HEK293T (cell line): Measurements from ENCODE around the gene RTN4RL1.
A peak's percentile ranks its signal among the peaks of the same experiment; 100 is the strongest.

ENCODE experiments used
- CTCF ChIA-PET: fragments of 350-600 bp; formaldehyde crosslinking; extraction: SDS; loops from one replicate; lab custom pipeline; 2021; ENCODE audit warnings: antibody characterized with exemption, inconsistent platforms; lab: Yijun Ruan, JAX
- POLR2A ChIA-PET: fragments of 350-600 bp; formaldehyde crosslinking; extraction: SDS; loops from one replicate; lab custom pipeline; 2020; ENCODE audit warnings: antibody characterized with exemption, inconsistent platforms; lab: Yijun Ruan, JAX
- DNase-seq: peaks from one replicate; pipeline ENCODE4 v3.0.0; 2012; ENCODE audit warnings: mixed read lengths; ENCODE audit errors: extremely low spot score
- ARNT ChIP-seq: fragments of 450-650 bp; IDR thresholded peaks from 2 replicates; pipeline ENCODE4 v1.6.1; 2017; ENCODE audit warnings: mild to moderate bottlenecking
- BHLHE40 ChIP-seq: fragments of 450-650 bp; IDR thresholded peaks from 2 replicates; pipeline ENCODE4 v1.6.1; 2016; ENCODE audit warnings: mild to moderate bottlenecking, moderate library complexity, borderline replicate concordance
- CTBP1 ChIP-seq: fragments of 450-650 bp; IDR thresholded peaks from 2 replicates; pipeline ENCODE4 v1.6.1; 2016; ENCODE audit warnings: borderline replicate concordance
- ELF4 ChIP-seq: fragments of 450-650 bp; IDR thresholded peaks from 2 replicates; pipeline ENCODE4 v1.6.1; 2017; ENCODE audit warnings: antibody characterized with exemption
- FOXA1 ChIP-seq: fragments of 450-650 bp; IDR thresholded peaks from 2 replicates; pipeline ENCODE4 v1.6.1; 2016; ENCODE audit warnings: mild to moderate bottlenecking
- FOXK2 ChIP-seq: fragments of 450-650 bp; IDR thresholded peaks from 2 replicates; pipeline ENCODE4 v1.6.1; 2016; ENCODE audit warnings: mild to moderate bottlenecking
- FOXM1 ChIP-seq: fragments of 450-650 bp; IDR thresholded peaks from 2 replicates; pipeline ENCODE4 v1.6.1; 2017; ENCODE audit warnings: mild to moderate bottlenecking, borderline replicate concordance
- HDGF ChIP-seq: fragments of 450-650 bp; IDR thresholded peaks from 2 replicates; pipeline ENCODE4 v1.6.1; 2017; ENCODE audit warnings: antibody characterized with exemption, borderline replicate concordance
- L3MBTL2 ChIP-seq: fragments of 450-650 bp; conservative IDR thresholded peaks from 2 replicates; pipeline ENCODE4 v1.6.1; 2016; ENCODE audit warnings: mild to moderate bottlenecking
- LEF1 ChIP-seq: fragments of 450-650 bp; IDR thresholded peaks from 2 replicates; pipeline ENCODE4 v1.6.1; 2017; ENCODE audit warnings: mild to moderate bottlenecking, borderline replicate concordance
- NFRKB ChIP-seq: fragments of 450-650 bp; IDR thresholded peaks from 2 replicates; pipeline ENCODE4 v1.6.1; 2016; ENCODE audit warnings: mild to moderate bottlenecking, moderate library complexity
- SP1 ChIP-seq: fragments of 450-650 bp; IDR thresholded peaks from 2 replicates; pipeline ENCODE4 v1.6.1; 2017
- SUZ12 ChIP-seq: fragments of 450-650 bp; IDR thresholded peaks from 2 replicates; pipeline ENCODE4 v1.6.1; 2016; ENCODE audit warnings: mild to moderate bottlenecking
- TARDBP ChIP-seq: fragments of 450-650 bp; IDR thresholded peaks from 2 replicates; pipeline ENCODE4 v1.6.1; 2016
- ZNF384 ChIP-seq: fragments of 450-650 bp; IDR thresholded peaks from 2 replicates; pipeline ENCODE4 v1.6.1; 2016
- TF ChIP-seq, protein P1 (sequence below): fragments of 450-650 bp; IDR thresholded peaks from 2 replicates; pipeline ENCODE4 v1.6.1; 2016

The RTN4RL1 gene

GRCh38 chr17:1919201-1919600, 105.9 kb downstream of the RTN4RL1 start:
- no peak for DNase-seq
- POLR2A ChIA-PET = interaction anchor here (0.6 to 1.2 kb wide), 3 partner anchors 15 to 116 kb away, joined by 3 read pairs; no protein-coding TSS in a partner anchor
- CTCF ChIA-PET = interaction anchor here (0.6 to 1.0 kb wide), 2 partner anchors 10 to 301 kb away, joined by 3 to 5 read pairs; no protein-coding TSS in a partner anchor
- TF ChIP-seq NFRKB = no peak
- no peak for TF ChIP-seq SUZ12
- TF ChIP-seq HDGF = no peak
- TF ChIP-seq SP1 = no peak
- TF ChIP-seq TARDBP = no peak
- no peak for TF ChIP-seq ZNF384
- no peak for TF ChIP-seq ELF4
- TF ChIP-seq, protein P1, sequence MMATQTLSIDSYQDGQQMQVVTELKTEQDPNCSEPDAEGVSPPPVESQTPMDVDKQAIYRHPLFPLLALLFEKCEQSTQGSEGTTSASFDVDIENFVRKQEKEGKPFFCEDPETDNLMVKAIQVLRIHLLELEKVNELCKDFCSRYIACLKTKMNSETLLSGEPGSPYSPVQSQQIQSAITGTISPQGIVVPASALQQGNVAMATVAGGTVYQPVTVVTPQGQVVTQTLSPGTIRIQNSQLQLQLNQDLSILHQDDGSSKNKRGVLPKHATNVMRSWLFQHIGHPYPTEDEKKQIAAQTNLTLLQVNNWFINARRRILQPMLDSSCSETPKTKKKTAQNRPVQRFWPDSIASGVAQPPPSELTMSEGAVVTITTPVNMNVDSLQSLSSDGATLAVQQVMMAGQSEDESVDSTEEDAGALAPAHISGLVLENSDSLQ = no peak
- TF ChIP-seq ARNT = no peak
- TF ChIP-seq BHLHE40 = no peak
- no peak for TF ChIP-seq FOXM1
- no peak for TF ChIP-seq FOXA1
- TF ChIP-seq L3MBTL2 = no peak

DNA sequence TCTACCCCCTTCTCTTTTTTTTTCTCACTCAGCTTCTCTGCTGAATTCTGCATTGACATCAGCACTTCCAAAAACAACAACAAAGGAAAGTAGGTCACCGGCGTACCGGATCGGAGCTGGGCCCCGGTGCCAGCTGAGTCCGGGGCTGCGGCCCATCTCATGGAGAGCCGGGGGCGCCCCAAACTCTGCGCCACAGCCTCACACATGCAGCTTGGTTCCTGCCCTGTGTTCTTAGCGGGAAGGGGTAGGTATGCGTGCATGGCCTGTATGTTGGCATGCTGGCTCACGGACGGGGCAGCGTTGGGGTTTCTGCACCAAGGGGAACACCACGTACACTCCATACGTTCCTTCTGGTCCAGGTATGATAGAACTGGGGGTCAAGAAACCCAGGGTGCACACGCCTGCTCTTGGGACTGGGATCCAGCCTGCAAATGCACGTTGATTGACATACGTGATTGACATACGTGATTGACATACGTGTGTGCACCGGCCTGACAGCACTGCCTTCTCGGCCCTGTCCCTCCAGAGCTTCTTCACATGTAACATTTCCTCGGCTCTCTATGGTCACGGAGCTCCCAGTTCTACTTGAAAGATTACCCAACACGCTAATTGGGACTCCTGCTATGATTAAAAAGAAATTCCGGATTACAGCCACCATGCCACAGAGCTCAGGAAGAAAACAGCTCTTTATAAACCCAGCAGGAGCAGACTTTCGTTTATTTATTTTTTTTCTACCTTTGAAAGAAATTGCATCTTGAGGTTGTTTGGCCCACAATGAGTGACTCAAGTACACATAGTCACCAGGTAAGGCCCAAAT, 106.6 kb downstream of the RTN4RL1 start:
- no peak for DNase-seq
- ChIA-PET POLR2A (interaction anchor here (0.9 to 1.2 kb wide), 2 partner anchors 14 to 26 kb away, joined by 3 read pairs; no protein-coding TSS in a partner anchor), CTCF (interaction anchor here (0.6 kb wide), 1 partner anchor 53 kb away, joined by 3 read pairs; no protein-coding TSS in a partner anchor)
- TF ChIP-seq, protein P1 = peak; percentile 87
- no peak for TF ChIP-seq FOXK2

DNA sequence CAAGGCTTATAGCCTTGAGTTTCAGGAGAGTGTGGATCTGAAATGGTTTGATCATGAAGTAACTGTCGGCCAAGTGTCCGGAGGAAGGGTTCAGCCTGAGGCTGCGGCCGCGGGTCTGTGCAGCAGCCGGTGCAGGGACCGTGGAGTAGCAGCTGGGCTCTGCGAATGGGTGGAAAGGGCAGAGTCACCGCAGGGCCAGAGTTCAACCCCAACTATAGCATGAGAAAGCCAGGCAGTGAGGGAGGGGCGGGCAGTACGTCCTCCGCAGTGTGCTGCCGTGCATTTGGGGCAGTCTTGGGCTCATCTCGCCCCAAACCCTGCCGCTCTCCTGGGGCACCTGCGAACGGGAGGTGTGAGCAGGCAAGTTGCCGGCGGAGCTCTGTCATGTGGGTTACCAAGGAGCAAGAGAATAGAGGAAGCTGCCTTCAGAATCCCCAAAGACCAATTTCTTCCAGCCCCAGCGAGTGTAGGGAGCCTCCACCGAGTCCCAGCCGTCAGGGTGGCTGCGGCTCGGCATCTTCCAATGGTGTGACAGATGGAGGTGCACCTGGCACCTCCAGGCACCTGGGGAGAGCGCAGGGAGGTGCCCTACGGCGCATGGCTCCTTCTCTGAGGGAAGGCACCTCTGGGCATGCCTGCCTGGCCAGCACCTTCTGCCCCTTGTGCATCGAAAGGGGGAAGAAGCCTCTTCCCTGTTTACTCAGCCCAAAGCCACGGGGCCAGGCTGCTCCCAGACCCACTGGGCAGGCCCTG, 108.0 kb downstream of the RTN4RL1 start:
- POLR2A ChIA-PET = no interaction called here
- TF ChIP-seq NFRKB = no peak

GRCh38 chr17:1916316-1916715, 108.8 kb downstream of the RTN4RL1 start:
- no peak for DNase-seq
- ChIA-PET POLR2A (no interaction called here), CTCF (no interaction called here)
- no peak for TF ChIP-seq ELF4

More for the DNA sequence above, 108.0 kb downstream of the RTN4RL1 start:
- CTCF ChIA-PET = no interaction called here
- DNase-seq = no peak

GRCh38 chr17:1915889-1916288, 109.2 kb downstream of the RTN4RL1 start:
- ChIA-PET POLR2A (no interaction called here), CTCF (interaction anchor here (1.0 to 1.2 kb wide), 2 partner anchors 110 to 125 kb away, joined by 3 to 9 read pairs; partner anchors contain the start of gene RTN4RL1)
- no peak for DNase-seq
- TF ChIP-seq ZNF384 (no peak), FOXK2 (no peak), ARNT (no peak), FOXM1 (no peak), CTBP1 (no peak), NFRKB (no peak), FOXA1 (no peak), SUZ12 (no peak), LEF1 (no peak), BHLHE40 (no peak), ELF4 (no peak), TARDBP (no peak)

DNA sequence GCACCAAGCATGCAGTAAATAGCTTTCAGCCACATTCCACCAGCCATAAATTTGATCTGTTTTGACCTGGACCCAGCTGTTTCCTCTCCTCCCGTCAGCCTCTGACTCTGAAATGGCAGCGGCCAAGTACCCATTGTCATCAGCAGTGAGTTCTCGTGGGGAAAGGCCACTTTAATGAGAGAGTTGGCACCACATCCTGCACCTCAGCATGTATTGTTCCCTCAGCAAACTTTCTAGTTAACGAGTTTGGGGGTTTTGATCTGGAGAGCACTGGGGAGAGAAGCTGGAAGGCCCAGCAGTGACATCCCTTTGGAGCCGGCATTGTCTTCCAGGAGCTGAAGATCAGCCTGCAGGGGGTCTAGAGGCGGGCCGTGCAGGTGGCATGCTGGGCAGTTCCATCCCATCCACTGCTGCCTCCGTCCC, 110.5 kb downstream of the RTN4RL1 start:
- POLR2A ChIA-PET = no interaction called here
- TF ChIP-seq ELF4 (no peak), ARNT (no peak), SUZ12 (no peak), HDGF (no peak), BHLHE40 (no peak), SP1 (no peak), ZNF384 (no peak), FOXA1 (no peak), CTBP1 (no peak), FOXM1 (no peak), TARDBP (no peak), NFRKB (no peak), FOXK2 (no peak), L3MBTL2 (no peak), LEF1 (no peak)
- TF ChIP-seq, protein P1 = no peak
- DNase-seq = no peak
- CTCF ChIA-PET = interaction anchor here (0.7 to 1.2 kb wide), 3 partner anchors 111 to 126 kb away, joined by 3 to 9 read pairs (median 3); partner anchors contain the start of gene RTN4RL1
